Measurements from ENCODE around the gene NFIA. TPM values are rescaled to one million over a fixed set of nuclear protein-coding genes. Genes with fewer than 3 reads are reported as not detected.

NFIA gene
- total RNA-seq, 1 experiment from 2014 or later: 38.6 TPM

DNA sequence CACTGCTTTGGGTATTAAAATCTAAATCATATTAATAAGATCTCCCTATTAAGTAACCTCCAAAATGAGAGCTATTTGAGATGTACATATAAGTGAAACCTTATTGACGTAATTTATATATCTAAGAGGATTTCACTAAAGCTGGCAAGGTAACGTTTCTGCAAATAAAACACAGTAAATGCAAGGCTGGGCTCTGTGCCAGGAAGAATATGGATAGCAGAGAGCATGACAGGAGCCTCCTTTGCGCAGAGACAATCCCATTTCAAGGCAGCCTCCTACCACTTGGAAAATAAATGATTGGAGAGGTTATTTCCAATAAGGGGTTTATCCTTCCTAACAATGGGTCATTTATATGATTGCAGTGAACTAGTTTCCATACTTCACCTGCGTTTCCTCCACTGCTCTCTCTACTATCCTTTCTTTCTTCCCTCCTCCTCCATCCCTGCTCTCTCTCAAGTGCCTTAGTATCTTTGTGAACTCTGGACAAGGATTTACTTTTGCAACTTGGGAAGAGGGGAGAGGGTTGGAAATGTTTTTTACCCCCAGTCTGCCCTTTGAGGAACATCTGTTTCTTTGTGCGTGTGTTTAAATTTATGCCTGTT lies 3.0 kb upstream of the NFIA start:
- CTCF ChIA-PET: interaction anchor here (0.5 to 1.1 kb wide), 2 partner anchors 21 to 158 kb away, joined by 3 read pairs; no protein-coding TSS in a partner anchor
- H3K27me3 Mint-ChIP-seq (ENCODE audit: unreplicated experiment): no peaks in the 10 kb centered on the region
- DNase-seq: no peak
- peak overlapping the region; percentile 93 for H3K27ac Mint-ChIP-seq (ENCODE audit: unreplicated experiment)
- TF ChIP-seq, protein P1, sequence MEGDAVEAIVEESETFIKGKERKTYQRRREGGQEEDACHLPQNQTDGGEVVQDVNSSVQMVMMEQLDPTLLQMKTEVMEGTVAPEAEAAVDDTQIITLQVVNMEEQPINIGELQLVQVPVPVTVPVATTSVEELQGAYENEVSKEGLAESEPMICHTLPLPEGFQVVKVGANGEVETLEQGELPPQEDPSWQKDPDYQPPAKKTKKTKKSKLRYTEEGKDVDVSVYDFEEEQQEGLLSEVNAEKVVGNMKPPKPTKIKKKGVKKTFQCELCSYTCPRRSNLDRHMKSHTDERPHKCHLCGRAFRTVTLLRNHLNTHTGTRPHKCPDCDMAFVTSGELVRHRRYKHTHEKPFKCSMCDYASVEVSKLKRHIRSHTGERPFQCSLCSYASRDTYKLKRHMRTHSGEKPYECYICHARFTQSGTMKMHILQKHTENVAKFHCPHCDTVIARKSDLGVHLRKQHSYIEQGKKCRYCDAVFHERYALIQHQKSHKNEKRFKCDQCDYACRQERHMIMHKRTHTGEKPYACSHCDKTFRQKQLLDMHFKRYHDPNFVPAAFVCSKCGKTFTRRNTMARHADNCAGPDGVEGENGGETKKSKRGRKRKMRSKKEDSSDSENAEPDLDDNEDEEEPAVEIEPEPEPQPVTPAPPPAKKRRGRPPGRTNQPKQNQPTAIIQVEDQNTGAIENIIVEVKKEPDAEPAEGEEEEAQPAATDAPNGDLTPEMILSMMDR (IDR thresholded peaks at IDR 0.05; ENCODE audit: unreplicated experiment): no peak
- H3K9me3 Mint-ChIP-seq (ENCODE audit: low read depth, unreplicated experiment): no peaks in the 10 kb centered on the region
- peaks cover 60% of the 10 kb centered on the region for H3K4me1 Mint-ChIP-seq (ENCODE audit: low read depth, unreplicated experiment)
- peak overlapping the region; percentile 89 for H3K4me3 Mint-ChIP-seq (ENCODE audit: low read depth, unreplicated experiment)
- intact Hi-C loops (cut with micrococcal nuclease; ENCODE audit: unreplicated experiment): loop anchor here (5.0 kb wide), 1 partner anchor 258 kb away; no protein-coding TSS in a partner anchor
- H3K36me3 Mint-ChIP-seq (ENCODE audit: insufficient read depth, unreplicated experiment): peaks cover 63% of the 10 kb centered on the region
- no TSS peak for BruUV-seq (replicated peaks)

DNA sequence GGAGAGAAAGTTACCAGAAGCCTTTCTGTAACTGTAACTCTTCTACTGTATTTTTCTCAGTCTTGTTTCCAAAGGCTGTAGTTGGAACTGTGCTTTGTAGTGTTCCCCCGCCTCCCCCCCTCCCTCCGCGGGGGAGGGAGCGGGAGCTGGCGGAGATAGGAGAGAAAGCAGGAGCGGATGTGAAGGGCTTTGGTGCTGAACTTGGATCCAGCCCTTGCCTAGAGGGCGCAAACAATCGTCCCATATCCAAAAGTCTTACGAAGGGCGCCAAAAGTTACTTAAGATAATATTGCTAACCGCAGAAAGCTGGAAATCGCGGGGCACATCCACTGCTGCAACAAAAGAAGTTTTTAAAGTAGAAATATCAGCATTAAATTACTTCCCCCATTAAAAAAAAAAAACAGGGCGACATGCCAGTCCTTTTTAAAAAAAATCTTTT lies 2.4 kb upstream of the NFIA start:
- peak; percentile 53 for DNase-seq
- peaks cover 63% of the 10 kb centered on the region for H3K36me3 Mint-ChIP-seq (ENCODE audit: insufficient read depth, unreplicated experiment)
- H3K4me1 Mint-ChIP-seq (ENCODE audit: low read depth, unreplicated experiment): peaks cover 64% of the 10 kb centered on the region
- BruUV-seq (replicated peaks): no TSS peak
- H3K9me3 Mint-ChIP-seq (ENCODE audit: low read depth, unreplicated experiment): no peaks in the 10 kb centered on the region
- CTCF ChIA-PET: interaction anchor here (1.1 kb wide), 1 partner anchor 21 kb away, joined by 3 read pairs; no protein-coding TSS in a partner anchor
- intact Hi-C loops (cut with micrococcal nuclease; ENCODE audit: unreplicated experiment): loop anchor here (5.0 to 10.0 kb wide), 4 partner anchors 72 to 372 kb away; no protein-coding TSS in a partner anchor
- TF ChIP-seq, protein P1 (IDR thresholded peaks at IDR 0.05; ENCODE audit: unreplicated experiment): peak; percentile 14
- H3K27ac Mint-ChIP-seq (ENCODE audit: unreplicated experiment): peak overlapping the region; percentile 93
- peak overlapping the region; percentile 89 for H3K4me3 Mint-ChIP-seq (ENCODE audit: low read depth, unreplicated experiment)
- no peaks in the 10 kb centered on the region for H3K27me3 Mint-ChIP-seq (ENCODE audit: unreplicated experiment)

DNA sequence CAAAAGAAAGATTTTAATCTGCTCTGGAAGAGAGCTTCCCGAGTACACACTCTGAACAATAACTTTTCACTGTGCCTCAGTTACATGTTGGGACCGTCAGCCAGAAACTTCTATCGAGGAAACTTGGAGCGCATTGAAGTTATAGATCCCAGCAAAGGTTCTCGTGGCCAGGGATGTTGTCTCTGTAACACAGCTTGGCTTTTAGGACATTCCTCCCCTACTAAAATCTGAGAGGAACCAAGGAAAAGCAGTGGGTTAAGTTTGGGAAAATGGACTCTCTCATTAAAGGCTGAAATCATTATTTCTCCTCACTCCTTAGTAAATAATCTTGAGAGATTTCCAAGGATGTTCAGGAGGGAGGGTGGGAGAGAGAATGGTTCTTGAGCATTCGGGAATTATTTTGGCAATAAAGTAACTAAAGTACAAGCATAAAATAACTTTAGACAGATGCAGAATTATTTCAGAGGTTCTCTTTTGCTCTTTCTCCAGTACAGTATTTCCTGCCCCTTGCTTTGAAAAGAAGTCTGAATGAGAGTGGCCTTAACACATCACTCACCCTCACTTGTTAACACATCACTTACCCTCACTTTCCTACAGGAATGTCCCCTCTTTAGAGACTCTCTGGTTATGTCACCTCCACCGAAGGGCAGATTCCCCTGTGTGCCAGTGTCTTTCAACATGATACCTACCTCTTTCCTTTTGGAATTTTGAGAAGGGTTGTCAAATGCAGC lies 1.8 kb upstream of the NFIA start:
- intact Hi-C loops (cut with micrococcal nuclease; ENCODE audit: unreplicated experiment): loop anchor here (5.0 to 10.0 kb wide), 3 partner anchors 72 to 372 kb away; no protein-coding TSS in a partner anchor
- peaks cover 64% of the 10 kb centered on the region for H3K4me1 Mint-ChIP-seq (ENCODE audit: low read depth, unreplicated experiment)
- peaks cover 63% of the 10 kb centered on the region for H3K36me3 Mint-ChIP-seq (ENCODE audit: insufficient read depth, unreplicated experiment)
- no peaks in the 10 kb centered on the region for H3K27me3 Mint-ChIP-seq (ENCODE audit: unreplicated experiment)
- CTCF ChIA-PET: interaction anchor here (0.6 to 1.1 kb wide), 2 partner anchors 22 to 202 kb away, joined by 3 to 8 read pairs; no protein-coding TSS in a partner anchor
- BruUV-seq (replicated peaks): no TSS peak
- H3K4me3 Mint-ChIP-seq (ENCODE audit: low read depth, unreplicated experiment): peak overlapping the region; percentile 89
- H3K27ac Mint-ChIP-seq (ENCODE audit: unreplicated experiment): peak overlapping the region; percentile 84
- no peaks in the 10 kb centered on the region for H3K9me3 Mint-ChIP-seq (ENCODE audit: low read depth, unreplicated experiment)
- TF ChIP-seq, protein P1 (IDR thresholded peaks at IDR 0.05; ENCODE audit: unreplicated experiment): no peak
- DNase-seq: no peak

DNA sequence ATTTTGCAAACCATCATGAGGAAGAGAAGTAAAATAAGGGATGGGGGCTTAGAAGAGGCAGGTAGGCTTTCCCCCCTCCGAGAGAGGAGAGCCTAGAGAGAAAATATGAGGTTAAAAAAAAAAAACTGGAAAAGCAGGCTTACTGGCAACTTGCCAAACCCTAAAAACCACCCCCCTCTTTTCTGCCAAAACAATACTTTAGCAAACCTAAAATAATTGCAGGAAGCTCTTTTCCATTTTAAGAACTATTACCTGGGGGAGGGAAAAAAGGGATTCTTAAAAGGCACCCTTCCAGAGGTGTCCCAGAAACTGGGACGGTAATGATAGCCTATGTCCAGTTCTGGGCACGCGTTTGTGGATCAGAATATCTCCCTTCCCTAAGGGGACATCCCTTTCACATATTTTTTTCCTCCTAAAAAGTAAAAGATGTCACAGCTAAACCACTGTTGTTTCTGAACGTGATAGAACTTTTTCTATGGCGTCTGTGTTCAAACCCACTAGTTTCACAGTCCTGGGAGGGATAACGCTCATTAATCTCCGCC lies 1.1 kb upstream of the NFIA start:
- intact Hi-C loops (cut with micrococcal nuclease; ENCODE audit: unreplicated experiment): loop anchor here (5.0 to 10.0 kb wide), 3 partner anchors 71 to 371 kb away; no protein-coding TSS in a partner anchor

More for the DNA sequence above, 1.1 kb upstream of the NFIA start:
- CTCF ChIA-PET: interaction anchor here (0.6 to 1.6 kb wide), 4 partner anchors 31 to 255 kb away, joined by 3 to 8 read pairs (median 4); no protein-coding TSS in a partner anchor
- TF ChIP-seq, protein P1 (IDR thresholded peaks at IDR 0.05; ENCODE audit: unreplicated experiment): no peak
- H3K4me1 Mint-ChIP-seq (ENCODE audit: low read depth, unreplicated experiment): peaks cover 62% of the 10 kb centered on the region
- peak overlapping the region; percentile 89 for H3K4me3 Mint-ChIP-seq (ENCODE audit: low read depth, unreplicated experiment)
- no peaks in the 10 kb centered on the region for H3K9me3 Mint-ChIP-seq (ENCODE audit: low read depth, unreplicated experiment)
- peak; percentile 30 for DNase-seq
- no peaks in the 10 kb centered on the region for H3K27me3 Mint-ChIP-seq (ENCODE audit: unreplicated experiment)
- peak overlapping the region; percentile 84 for H3K27ac Mint-ChIP-seq (ENCODE audit: unreplicated experiment)
- no TSS peak for BruUV-seq (replicated peaks)
- peaks cover 63% of the 10 kb centered on the region for H3K36me3 Mint-ChIP-seq (ENCODE audit: insufficient read depth, unreplicated experiment)

All from Calu3 (cell line).